GM12878 (cell line): ENCODE results near the gene NEAT1. TPM values are rescaled to one million over a fixed set of nuclear protein-coding genes. Genes with fewer than 3 reads are reported as not detected.

Experiments
- ATAC-seq: fragments of 200-7000 bp; cut with Tn5 transposase; 3 replicates; pipeline ENCODE4 v1.9.1; 2020; ENCODE audit warnings: mild to moderate bottlenecking, moderate library complexity
- BruUV-seq: library from RNA; stranded (reverse); fragments of 400-500 nt; replicated peaks from 2 replicates; lab custom pipeline; 2021; lab: Mats Ljungman, UMichigan
- CTCF ChIA-PET: fragments of 300-600 bp; sonication (Branson Sonifier 250); formaldehyde crosslinking; extraction: SDS; loops from one replicate; lab custom pipeline; 2021; ENCODE audit warnings: inconsistent platforms; lab: Yijun Ruan, JAX
- POLR2A ChIA-PET: fragments of 350-600 bp; formaldehyde crosslinking; extraction: SDS; loops from one replicate; lab custom pipeline; 2021; ENCODE audit warnings: inconsistent platforms; lab: Charles Lee
- RAD21 ChIA-PET: fragments of 300-600 bp; sonication (Branson Sonifier 250); formaldehyde crosslinking; loops from one replicate; lab custom pipeline; 2023; ENCODE audit warnings: antibody characterized with exemption; ENCODE audit not compliant: unreplicated experiment; lab: Charles Lee
- SMC1A ChIA-PET: fragments of 300-600 bp; sonication (Branson Sonifier 250); formaldehyde crosslinking; loops from one replicate; lab custom pipeline; 2023; ENCODE audit not compliant: unreplicated experiment, uncharacterized antibody; lab: Charles Lee
- DNase-seq: peaks from one replicate; pipeline ENCODE4 v3.0.0-alpha.2; 2011; ENCODE audit warnings: low read depth, low spot score
- FAIRE-seq: peaks from 3 replicates; lab custom pipeline; 2011; peaks lifted over from hg19 to GRCh38; lab: Jason Lieb, UNC
- H2AFZ ChIP-seq: 2 replicates; pipeline ENCODE4 v1.6.0; 2011; ENCODE audit warnings: low read depth, low read length, control low read depth; ENCODE audit not compliant: control insufficient read depth
- H3K27ac ChIP-seq: 2 replicates; pipeline ENCODE4 v1.5.1; 2011; ENCODE audit warnings: control low read depth; ENCODE audit not compliant: control insufficient read depth, insufficient read depth
- H3K27me3 ChIP-seq, 2 experiments: replicated peaks in 1 of 2; 2 replicates each; pipeline versions ENCODE4 v1.6.0 to v1.6.1; 2011; ENCODE audit warnings: low read length in 1 of 2; ENCODE audit not compliant: control insufficient read depth in 2 of 2, insufficient read depth in 2 of 2
- H3K36me3 ChIP-seq, 2 experiments: 2 replicates each; pipeline ENCODE4 v1.5.1; 2011; ENCODE audit warnings: low read length in 1 of 2; ENCODE audit not compliant: control insufficient read depth in 2 of 2, insufficient read depth in 2 of 2
- H3K4me1 ChIP-seq: 2 replicates; pipeline ENCODE4 v1.6.1; 2011; ENCODE audit warnings: mild to moderate bottlenecking, low read length, moderate library complexity, mixed read lengths; ENCODE audit not compliant: control insufficient read depth, insufficient read depth
- H3K4me2 ChIP-seq: 2 replicates; pipeline ENCODE4 v1.6.0; 2011; ENCODE audit warnings: control low read depth; ENCODE audit not compliant: control insufficient read depth, insufficient read depth
- H3K4me3 ChIP-seq: fragments of 200-600 bp; sonication (generic); 2 replicates; pipeline ENCODE4 v1.5.1; 2016
- H3K79me2 ChIP-seq: 2 replicates; pipeline ENCODE4 v1.6.0; 2011; ENCODE audit warnings: low read length; ENCODE audit not compliant: control insufficient read depth, insufficient read depth
- H3K9ac ChIP-seq: 2 replicates; pipeline ENCODE4 v1.8.0; 2011; ENCODE audit warnings: low read length, control low read depth, mixed read lengths; ENCODE audit not compliant: control insufficient read depth, insufficient read depth
- H3K9me3 ChIP-seq: replicated peaks from 3 replicates; pipeline ENCODE4 v1.5.1; 2011; ENCODE audit warnings: mild to moderate bottlenecking, low read length; ENCODE audit not compliant: control insufficient read depth, insufficient read depth
- H4K20me1 ChIP-seq: 2 replicates; pipeline ENCODE4 v1.6.0; 2011; ENCODE audit not compliant: control insufficient read depth, insufficient read depth
- ASH2L ChIP-seq: fragments of 300-600, 200-600 bp; sonication (generic); IDR thresholded peaks from 2 replicates; pipeline ENCODE4 v1.6.1; 2017; ENCODE audit warnings: low read depth, mild to moderate bottlenecking, borderline replicate concordance
- BACH1 ChIP-seq: fragments of 450-650 bp; IDR thresholded peaks from 2 replicates; pipeline ENCODE4 v1.6.1; 2017; ENCODE audit warnings: mild to moderate bottlenecking, borderline replicate concordance
- BCL11A ChIP-seq: IDR thresholded peaks from 2 replicates; pipeline ENCODE4 v1.6.1; 2011; ENCODE audit warnings: low read depth, low read length
- CBX3 ChIP-seq: fragments of 200-600 bp; sonication (generic); IDR thresholded peaks from 2 replicates; pipeline ENCODE4 v1.6.1; 2016; ENCODE audit warnings: low read depth, borderline replicate concordance
- CREB1 ChIP-seq: IDR thresholded peaks from 2 replicates; pipeline ENCODE4 v1.6.1; 2012; ENCODE audit warnings: low read depth, mild to moderate bottlenecking, inconsistent platforms
- LARP7 ChIP-seq: fragments of 450-650 bp; IDR thresholded peaks from 2 replicates; pipeline ENCODE4 v1.6.1; 2017; ENCODE audit warnings: mild to moderate bottlenecking
- MYC ChIP-seq: IDR thresholded peaks from 2 replicates; pipeline ENCODE4 v1.6.1; 2011; ENCODE audit warnings: mild to moderate bottlenecking, low read length, moderate library complexity, inconsistent platforms; ENCODE audit not compliant: insufficient read depth, insufficient replicate concordance, insufficient read length, severe bottlenecking
- NFYA ChIP-seq: IDR thresholded peaks from 2 replicates; pipeline ENCODE4 v1.6.1; 2011; ENCODE audit warnings: low read depth, mild to moderate bottlenecking, low read length, improper control_type of control experiment, borderline replicate concordance
- RBBP5 ChIP-seq: fragments of 200-600 bp; sonication (generic); conservative IDR thresholded peaks from 2 replicates; pipeline ENCODE4 v1.6.1; 2016
- RUNX3 ChIP-seq: IDR thresholded peaks from 2 replicates; pipeline ENCODE4 v1.6.1; 2012; ENCODE audit warnings: low read length, inconsistent platforms
- SIN3A ChIP-seq: IDR thresholded peaks from 2 replicates; pipeline ENCODE4 v1.6.1; 2012; ENCODE audit warnings: low read depth, low read length, improper control_type of control experiment
- STAT3 ChIP-seq: IDR thresholded peaks from 2 replicates; pipeline ENCODE4 v1.6.1; 2011; ENCODE audit warnings: low read depth, low read length, improper control_type of control experiment
- SUPT20H ChIP-seq: IDR thresholded peaks from 2 replicates; pipeline ENCODE4 v1.6.1; 2011; ENCODE audit warnings: low read depth, mild to moderate bottlenecking, low read length, moderate library complexity, borderline replicate concordance; ENCODE audit not compliant: control insufficient read depth
- WGBS: methylation state at CpG from one replicate; pipeline ENCODE4 v1.1.6; 2016; ENCODE audit warnings: low lambda C conversion rate; ENCODE audit not compliant: insufficient replicate concordance, insufficient coverage; ENCODE audit errors: missing lambda C conversion rate; 5-methylcytosine and 5-hydroxymethylcytosine counted together
- in situ Hi-C: fragments of 300-500 bp; cut with MboI; formaldehyde crosslinking; loops from 9 replicates; pipeline ENCODE4 v1.14.3; 2018; ENCODE audit warnings: mixed read lengths
- intact Hi-C: fragments of 100-400 bp; cut with micrococcal nuclease; formaldehyde crosslinking; loops from one replicate; pipeline ENCODE4 v1.14.2; 2022; ENCODE audit not compliant: unreplicated experiment
- polyA plus RNA-seq, 11 experiments: library from polyadenylated mRNA; depleted of rRNA in 4 of 11; unstranded in 6 of 11; stranded (reverse) in 5 of 11; fragments of >200 nt; fragmentation: Nextera tagmentation in 4 of 11; fragmentation: Illumina TruSeq in 1 of 11; extraction: Ambion mirVana in 4 of 11; extraction: Trizol in 1 of 11; gene quantifications; 1 replicate in 1 of 11; 2 replicates in 10 of 11; pipeline versions ENCODE4 v1.2.1 to v1.2.3, GENCODE V29; 2011 to 2016; ENCODE audit warnings: inconsistent platforms in 2 of 11, missing spikeins in 2 of 11, low read depth in 1 of 11
- total RNA-seq, 4 experiments: library from RNA; depleted of rRNA in 3 of 4; stranded (reverse); fragments of >200 nt in 3 of 4; fragmentation: Illumina TruSeq in 1 of 4; extraction: Trizol in 1 of 4; gene quantifications; 2 replicates each; pipeline versions ENCODE4 v1.2.1 to v1.2.3, GENCODE V29; 2013 to 2021
- TF ChIP-seq, protein P1 (sequence below): fragments of 150-350 bp; IDR thresholded peaks from 2 replicates; pipeline ENCODE4 v1.6.1; 2014; ENCODE audit warnings: mild to moderate bottlenecking, low read depth, low read length
- TF ChIP-seq, protein P2 (sequence below): fragments of 450-650 bp; IDR thresholded peaks from 2 replicates; pipeline ENCODE4 v1.6.1; 2014; ENCODE audit warnings: mild to moderate bottlenecking
- TF ChIP-seq, protein P3 (sequence below): fragments of 450-650 bp; IDR thresholded peaks from 2 replicates; pipeline ENCODE4 v1.6.1; 2016; ENCODE audit warnings: mild to moderate bottlenecking
- TF ChIP-seq, protein P4 (sequence below): fragments of 450-650 bp; IDR thresholded peaks from 2 replicates; pipeline ENCODE4 v1.6.1; 2018; ENCODE audit warnings: borderline replicate concordance, mild to moderate bottlenecking; ENCODE audit not compliant: partially characterized antibody

Gene NEAT1
- total and polyA plus RNA-seq, 10 of the 15 experiments (the other 5 are each of a cell fraction or from before 2014, with no cell fraction given), result 13.6 to 328 (median 69.4) TPM

DNA sequence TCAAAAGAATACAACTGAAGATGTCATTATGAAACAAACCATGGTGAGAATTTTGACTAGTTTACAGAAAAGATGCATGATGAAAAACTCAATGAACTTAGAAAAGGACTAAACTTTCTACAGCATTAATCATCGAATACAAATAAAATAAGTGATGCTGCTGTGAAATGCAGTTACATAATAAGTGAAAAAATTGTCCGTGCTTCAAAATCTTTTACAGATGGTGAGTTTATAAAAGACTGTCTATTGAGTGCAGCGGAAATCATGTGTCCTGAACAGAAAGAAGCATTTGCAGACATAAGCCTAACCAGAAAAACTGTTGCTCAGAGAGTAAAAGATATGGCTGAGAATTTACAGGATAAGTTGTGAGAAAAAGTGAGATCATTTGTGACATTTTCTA, 33.8 kb downstream of the NEAT1 start (continued):
- TF ChIP-seq, protein P1, sequence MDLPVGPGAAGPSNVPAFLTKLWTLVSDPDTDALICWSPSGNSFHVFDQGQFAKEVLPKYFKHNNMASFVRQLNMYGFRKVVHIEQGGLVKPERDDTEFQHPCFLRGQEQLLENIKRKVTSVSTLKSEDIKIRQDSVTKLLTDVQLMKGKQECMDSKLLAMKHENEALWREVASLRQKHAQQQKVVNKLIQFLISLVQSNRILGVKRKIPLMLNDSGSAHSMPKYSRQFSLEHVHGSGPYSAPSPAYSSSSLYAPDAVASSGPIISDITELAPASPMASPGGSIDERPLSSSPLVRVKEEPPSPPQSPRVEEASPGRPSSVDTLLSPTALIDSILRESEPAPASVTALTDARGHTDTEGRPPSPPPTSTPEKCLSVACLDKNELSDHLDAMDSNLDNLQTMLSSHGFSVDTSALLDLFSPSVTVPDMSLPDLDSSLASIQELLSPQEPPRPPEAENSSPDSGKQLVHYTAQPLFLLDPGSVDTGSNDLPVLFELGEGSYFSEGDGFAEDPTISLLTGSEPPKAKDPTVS, result no peak
- TF ChIP-seq SIN3A (no peak), ASH2L (no peak), STAT3 (no peak)

DNA sequence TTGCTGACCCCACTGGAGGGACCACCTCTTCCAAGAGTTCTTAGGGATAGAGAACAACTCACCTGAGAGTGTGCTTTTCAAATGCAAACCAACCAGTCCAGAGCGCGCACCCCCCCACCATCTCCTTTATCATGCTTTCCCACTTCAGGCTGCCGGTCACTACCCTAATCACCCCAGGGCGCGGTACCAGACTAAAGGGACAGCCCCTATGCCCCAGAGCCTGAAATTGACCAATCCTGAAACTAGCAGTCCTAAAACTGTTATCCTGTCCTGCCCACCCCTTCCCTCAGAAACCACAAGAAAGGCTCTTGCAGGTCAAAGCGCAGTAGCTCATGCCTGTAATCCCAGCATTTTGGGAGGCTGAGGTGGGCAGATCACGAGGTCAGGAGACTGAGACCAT, 37.0 kb downstream of the NEAT1 start:
- H3K4me1 ChIP-seq, result peaks cover 21% of the 10 kb centered on the region
- POLR2A ChIA-PET, result interaction anchor here (0.7 to 3.9 kb wide), 10 partner anchors 10 to 176 kb away, joined by 3 to 23 read pairs (median 4); partner anchors contain the start of gene MALAT1
- SMC1A ChIA-PET, result interaction anchor here (1.4 to 3.3 kb wide), 8 partner anchors 10 to 97 kb away, joined by 3 to 17 read pairs (median 6); partner anchors contain the start of gene MALAT1
- H3K4me3 ChIP-seq, result peak overlapping the region; percentile 3; the same call in 1 of the 2 replicates
- H3K27ac ChIP-seq, result peak overlapping the region; percentile 34
- H4K20me1 ChIP-seq, result no peaks in the 10 kb centered on the region
- no peaks in the 10 kb centered on the region for H3K27me3 ChIP-seq
- FAIRE-seq (no peak), DNase-seq (no peak), ATAC-seq (peak; percentile 50)
- no peaks in the 10 kb centered on the region for H3K9me3 ChIP-seq
- no TSS peak for BruUV-seq
- intact Hi-C loops (loop anchor here (5.0 kb wide), 2 partner anchors 37 to 38 kb away; partner anchors contain the start of genes MALAT1 and NEAT1), in situ Hi-C loops (no loop called here)
- no peaks in the 10 kb centered on the region for H3K36me3 ChIP-seq
- RAD21 ChIA-PET, result interaction anchor here (1.0 to 2.2 kb wide), 6 partner anchors 9 to 234 kb away, joined by 3 to 8 read pairs (median 4); no protein-coding TSS in a partner anchor
- no peak overlapping the region for H3K9ac ChIP-seq
- 4% methylated on average over 7 of the region's 7 CpGs for WGBS
- peaks cover 53% of the 10 kb centered on the region for H3K79me2 ChIP-seq
- peak overlapping the region; percentile 44 for H3K4me2 ChIP-seq
- CTCF ChIA-PET, result interaction anchor here (0.9 to 17.2 kb wide), 4 partner anchors 9 to 49 kb away, joined by 3 to 362 read pairs (median 12); partner anchors contain the start of gene NEAT1
- H2AFZ ChIP-seq, result no peak overlapping the region
- TF ChIP-seq, protein P2, sequence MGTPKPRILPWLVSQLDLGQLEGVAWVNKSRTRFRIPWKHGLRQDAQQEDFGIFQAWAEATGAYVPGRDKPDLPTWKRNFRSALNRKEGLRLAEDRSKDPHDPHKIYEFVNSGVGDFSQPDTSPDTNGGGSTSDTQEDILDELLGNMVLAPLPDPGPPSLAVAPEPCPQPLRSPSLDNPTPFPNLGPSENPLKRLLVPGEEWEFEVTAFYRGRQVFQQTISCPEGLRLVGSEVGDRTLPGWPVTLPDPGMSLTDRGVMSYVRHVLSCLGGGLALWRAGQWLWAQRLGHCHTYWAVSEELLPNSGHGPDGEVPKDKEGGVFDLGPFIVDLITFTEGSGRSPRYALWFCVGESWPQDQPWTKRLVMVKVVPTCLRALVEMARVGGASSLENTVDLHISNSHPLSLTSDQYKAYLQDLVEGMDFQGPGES, result no peak
- TF ChIP-seq CBX3, result no peak
- TF ChIP-seq LARP7, result no peak
- TF ChIP-seq NFYA, result no peak
- 0 out of 2 replicates have a peak, but pooled peaks have one; percentile 24 for TF ChIP-seq BACH1
- no peak for TF ChIP-seq RBBP5
- no peak for TF ChIP-seq SUPT20H
- TF ChIP-seq MYC, result no peak
- TF ChIP-seq CREB1, result no peak
- TF ChIP-seq BCL11A, result no peak
- TF ChIP-seq, protein P3, sequence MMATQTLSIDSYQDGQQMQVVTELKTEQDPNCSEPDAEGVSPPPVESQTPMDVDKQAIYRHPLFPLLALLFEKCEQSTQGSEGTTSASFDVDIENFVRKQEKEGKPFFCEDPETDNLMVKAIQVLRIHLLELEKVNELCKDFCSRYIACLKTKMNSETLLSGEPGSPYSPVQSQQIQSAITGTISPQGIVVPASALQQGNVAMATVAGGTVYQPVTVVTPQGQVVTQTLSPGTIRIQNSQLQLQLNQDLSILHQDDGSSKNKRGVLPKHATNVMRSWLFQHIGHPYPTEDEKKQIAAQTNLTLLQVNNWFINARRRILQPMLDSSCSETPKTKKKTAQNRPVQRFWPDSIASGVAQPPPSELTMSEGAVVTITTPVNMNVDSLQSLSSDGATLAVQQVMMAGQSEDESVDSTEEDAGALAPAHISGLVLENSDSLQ, result no peak
- peak; percentile 94 for TF ChIP-seq RUNX3
- TF ChIP-seq, protein P4, sequence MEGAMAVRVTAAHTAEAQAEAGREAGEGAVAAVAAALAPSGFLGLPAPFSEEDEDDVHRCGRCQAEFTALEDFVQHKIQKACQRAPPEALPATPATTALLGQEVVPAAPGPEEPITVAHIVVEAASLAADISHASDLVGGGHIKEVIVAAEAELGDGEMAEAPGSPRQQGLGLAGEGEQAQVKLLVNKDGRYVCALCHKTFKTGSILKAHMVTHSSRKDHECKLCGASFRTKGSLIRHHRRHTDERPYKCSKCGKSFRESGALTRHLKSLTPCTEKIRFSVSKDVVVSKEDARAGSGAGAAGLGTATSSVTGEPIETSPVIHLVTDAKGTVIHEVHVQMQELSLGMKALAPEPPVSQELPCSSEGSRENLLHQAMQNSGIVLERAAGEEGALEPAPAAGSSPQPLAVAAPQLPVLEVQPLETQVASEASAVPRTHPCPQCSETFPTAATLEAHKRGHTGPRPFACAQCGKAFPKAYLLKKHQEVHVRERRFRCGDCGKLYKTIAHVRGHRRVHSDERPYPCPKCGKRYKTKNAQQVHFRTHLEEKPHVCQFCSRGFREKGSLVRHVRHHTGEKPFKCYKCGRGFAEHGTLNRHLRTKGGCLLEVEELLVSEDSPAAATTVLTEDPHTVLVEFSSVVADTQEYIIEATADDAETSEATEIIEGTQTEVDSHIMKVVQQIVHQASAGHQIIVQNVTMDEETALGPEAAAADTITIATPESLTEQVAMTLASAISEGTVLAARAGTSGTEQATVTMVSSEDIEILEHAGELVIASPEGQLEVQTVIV, result no peak
